IPS-15b (cell line): Measurements from ENCODE around the gene TTF2.
"Not testable (repeated sequence)": the region's sequence is repeated elsewhere in the genome, so short reads cannot be mapped to it uniquely, and the experiment has no call there.

Experiments
- H3K27me3 ChIP-seq: one replicate; pipeline ENCODE4 v1.6.1; 2013; ENCODE audit warnings: low read length; ENCODE audit not compliant: control insufficient read depth, insufficient read depth
- H3K36me3 ChIP-seq: one replicate; pipeline ENCODE4 v1.6.1; 2013; ENCODE audit warnings: low read length; ENCODE audit not compliant: control insufficient read depth, insufficient read depth
- H3K4me1 ChIP-seq: one replicate; pipeline ENCODE4 v1.6.1; 2013; ENCODE audit warnings: mild to moderate bottlenecking, low read length; ENCODE audit not compliant: control insufficient read depth, insufficient read depth
- H3K4me3 ChIP-seq: one replicate; pipeline ENCODE4 v1.5.1; 2013; ENCODE audit warnings: low read depth, low read length
- H3K9ac ChIP-seq: one replicate; pipeline ENCODE4 v1.6.1; 2013; ENCODE audit warnings: low read depth, mild to moderate bottlenecking, low read length
- H3K9me3 ChIP-seq: one replicate; pipeline ENCODE4 v1.6.1; 2013; ENCODE audit warnings: mild to moderate bottlenecking, low read length; ENCODE audit not compliant: control insufficient read depth, insufficient read depth

The TTF2 gene

DNA sequence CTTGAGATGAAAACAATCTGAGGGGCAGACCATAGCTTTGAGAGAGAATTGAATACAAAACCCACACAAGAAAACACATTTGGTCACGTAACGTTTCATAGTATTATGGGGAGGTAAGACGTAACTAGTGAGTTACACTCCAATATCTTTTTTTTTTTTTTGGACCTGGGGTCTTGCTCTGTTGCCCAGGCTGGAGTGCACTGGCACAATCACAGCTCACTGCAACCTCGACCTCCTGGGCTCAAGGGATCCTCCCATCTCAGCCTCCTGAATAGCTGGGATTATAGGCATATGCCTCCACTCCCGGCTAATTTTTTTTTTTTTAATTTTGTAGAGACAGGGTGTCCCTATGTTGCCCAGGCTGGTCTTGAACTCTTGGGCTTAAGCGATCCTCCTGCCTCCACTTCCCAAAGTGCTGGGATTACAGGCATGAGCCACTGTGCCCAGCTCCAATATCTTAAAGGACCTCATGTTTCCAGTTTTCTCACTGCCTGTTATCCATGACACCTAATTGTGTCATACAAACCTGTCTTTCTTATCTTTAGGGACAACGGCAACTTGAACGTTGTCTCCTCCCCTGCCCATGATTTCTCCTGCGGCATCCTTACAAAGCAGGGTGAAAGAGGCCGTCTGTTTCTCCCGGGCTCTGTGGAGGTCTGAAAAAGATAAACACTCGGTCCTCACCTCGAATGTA lies 56.1 kb downstream of the TTF2 start:
- Histone ChIP-seq H3K4me1 (peaks cover 11% of the 10 kb centered on the region), H3K36me3 (peaks cover 20% of the 10 kb centered on the region), H3K27me3 (no peaks in the 10 kb centered on the region), H3K9ac (no peak overlapping the region), H3K9me3 (no peaks in the 10 kb centered on the region), H3K4me3 (no peak overlapping the region)

DNA sequence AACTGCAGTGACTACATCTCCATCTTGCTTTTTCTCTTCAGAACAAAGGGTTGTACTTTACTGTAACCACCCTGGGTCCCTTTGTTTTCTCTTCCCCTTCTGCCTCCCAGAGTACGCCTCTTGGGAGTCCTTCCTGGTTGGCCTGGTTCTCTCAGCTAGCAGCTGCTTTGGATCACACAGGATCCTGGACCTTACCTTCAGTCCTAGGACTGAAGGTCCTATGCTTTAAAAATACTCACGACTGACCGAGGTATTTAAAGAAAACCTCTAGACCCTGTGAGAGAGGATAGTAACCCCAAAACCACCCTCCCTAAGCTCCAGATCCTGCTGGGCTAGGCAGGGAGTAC lies 56.6 kb downstream of the TTF2 start:
- H3K9ac ChIP-seq: no peak overlapping the region
- no peaks in the 10 kb centered on the region for H3K27me3 ChIP-seq
- peaks cover 20% of the 10 kb centered on the region for H3K36me3 ChIP-seq
- peaks cover 11% of the 10 kb centered on the region for H3K4me1 ChIP-seq
- H3K4me3 ChIP-seq: no peak overlapping the region
- H3K9me3 ChIP-seq: no peaks in the 10 kb centered on the region

DNA sequence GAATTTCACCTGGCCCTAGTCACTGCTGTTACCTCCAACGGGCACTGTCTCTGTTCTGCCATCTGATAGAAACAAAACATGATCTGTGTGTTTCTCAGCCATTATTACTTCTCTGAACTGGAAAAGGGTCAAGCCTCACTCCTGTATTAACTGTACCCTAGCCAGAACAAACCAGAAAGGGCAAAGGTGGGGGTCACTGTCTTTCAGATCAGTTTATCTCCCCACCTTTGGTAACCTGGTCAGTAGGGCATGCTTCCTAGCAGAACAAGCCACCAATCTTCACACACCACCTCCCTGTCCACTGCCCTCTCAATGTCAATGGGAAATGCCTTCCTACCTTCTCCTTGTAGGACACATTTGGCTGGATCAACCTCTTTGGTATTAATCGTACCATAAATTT lies 57.6 kb downstream of the TTF2 start:
- Histone ChIP-seq H3K27me3 (no peaks in the 10 kb centered on the region), H3K36me3 (peaks cover 20% of the 10 kb centered on the region), H3K9me3 (no peaks in the 10 kb centered on the region), H3K4me3 (no peak overlapping the region), H3K9ac (no peak overlapping the region), H3K4me1 (peaks cover 6% of the 10 kb centered on the region)

DNA sequence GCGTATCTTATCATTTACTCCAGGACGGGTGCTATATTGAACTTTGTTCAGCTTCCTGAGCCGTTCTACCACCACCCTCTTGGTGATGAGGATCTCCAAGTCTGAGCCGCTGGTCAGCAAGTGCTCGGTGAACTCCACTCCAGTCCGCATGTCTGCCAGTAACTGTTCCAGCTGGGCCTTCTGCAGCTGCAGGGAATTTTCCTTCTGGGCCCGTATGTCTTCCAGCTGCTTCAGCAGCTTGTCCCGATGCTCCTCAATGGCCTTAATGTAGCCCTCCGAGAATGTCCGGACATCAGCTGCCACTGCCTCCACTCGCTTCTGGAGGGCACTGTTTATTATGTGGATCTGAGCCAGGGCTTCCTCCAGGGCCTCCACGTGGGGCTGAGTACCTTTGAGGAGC lies 58.0 kb downstream of the TTF2 start:
- Histone ChIP-seq H3K4me1 (peaks cover 5% of the 10 kb centered on the region), H3K36me3 (peaks cover 16% of the 10 kb centered on the region), H3K27me3 (no peaks in the 10 kb centered on the region), H3K4me3 (no peak overlapping the region), H3K9ac (no peak overlapping the region), H3K9me3 (no peaks in the 10 kb centered on the region)

DNA sequence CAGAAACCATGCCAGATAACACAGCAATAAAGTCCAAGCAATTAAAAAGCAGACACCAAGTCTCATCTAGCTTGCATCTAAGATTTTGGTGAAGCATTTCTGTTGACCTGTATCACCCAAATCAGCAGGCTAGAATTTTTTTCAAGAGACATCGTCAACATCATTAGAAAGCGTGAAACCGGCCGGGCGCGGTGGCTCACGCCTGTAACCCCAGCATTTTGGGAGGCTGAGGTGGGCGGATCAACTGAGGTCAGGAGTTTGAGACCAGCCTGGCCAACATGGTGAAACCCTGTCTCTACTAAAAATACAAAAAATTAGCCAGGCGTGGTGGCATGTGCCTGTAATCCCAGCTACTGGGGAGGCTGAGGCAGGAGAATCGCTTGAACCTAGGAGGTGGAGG lies 59.0 kb downstream of the TTF2 start:
- not testable (repeated sequence) for H3K27me3 ChIP-seq, H3K9me3 ChIP-seq, H3K9ac ChIP-seq, H3K4me1 ChIP-seq, H3K4me3 ChIP-seq
- H3K36me3 ChIP-seq: peaks cover 13% of the 10 kb centered on the region

DNA sequence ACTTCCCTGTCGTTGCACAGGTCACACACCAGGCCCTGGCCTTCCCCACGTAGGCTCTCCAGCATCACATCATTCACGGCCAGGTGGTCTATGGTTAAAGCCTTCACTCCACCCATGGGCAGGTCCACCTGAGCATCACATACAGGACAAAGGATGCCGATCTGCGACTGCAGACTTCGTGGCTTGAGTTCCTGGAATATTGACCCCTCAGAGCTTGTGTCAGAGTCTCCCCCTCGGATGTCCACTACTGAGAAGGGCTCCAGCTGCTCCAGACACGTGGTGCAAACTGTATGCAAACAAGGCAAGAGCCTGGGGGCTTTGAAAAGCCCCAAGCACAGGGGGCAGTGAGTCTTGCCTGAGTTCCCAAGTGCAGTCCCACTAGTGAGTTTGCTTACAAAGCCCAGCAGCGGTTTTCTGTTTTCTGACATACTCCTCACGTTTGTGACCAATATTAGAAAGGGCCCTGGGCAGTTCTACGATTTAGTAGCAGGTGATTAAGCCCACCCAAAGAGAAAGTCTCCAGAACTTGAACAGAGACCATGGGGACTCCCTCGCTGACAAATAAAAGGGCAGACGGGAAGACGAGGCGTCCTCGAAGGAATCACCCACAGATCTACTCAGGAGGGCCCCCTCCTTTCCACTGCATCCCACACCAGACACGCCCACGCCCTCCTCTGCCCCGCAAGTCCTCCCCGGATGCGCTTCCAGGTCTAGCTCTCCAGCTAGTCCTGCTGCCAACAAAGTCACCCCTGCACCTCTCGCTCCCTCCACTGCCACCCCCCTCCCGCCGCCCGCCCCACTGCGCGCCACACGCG lies 60.9 kb downstream of the TTF2 start:
- Histone ChIP-seq H3K4me1 (peaks cover 4% of the 10 kb centered on the region), H3K27me3 (no peaks in the 10 kb centered on the region), H3K36me3 (peaks cover 13% of the 10 kb centered on the region), H3K9me3 (no peaks in the 10 kb centered on the region), H3K9ac (peak overlapping the region; percentile 48), H3K4me3 (peak overlapping the region; percentile 70)

DNA sequence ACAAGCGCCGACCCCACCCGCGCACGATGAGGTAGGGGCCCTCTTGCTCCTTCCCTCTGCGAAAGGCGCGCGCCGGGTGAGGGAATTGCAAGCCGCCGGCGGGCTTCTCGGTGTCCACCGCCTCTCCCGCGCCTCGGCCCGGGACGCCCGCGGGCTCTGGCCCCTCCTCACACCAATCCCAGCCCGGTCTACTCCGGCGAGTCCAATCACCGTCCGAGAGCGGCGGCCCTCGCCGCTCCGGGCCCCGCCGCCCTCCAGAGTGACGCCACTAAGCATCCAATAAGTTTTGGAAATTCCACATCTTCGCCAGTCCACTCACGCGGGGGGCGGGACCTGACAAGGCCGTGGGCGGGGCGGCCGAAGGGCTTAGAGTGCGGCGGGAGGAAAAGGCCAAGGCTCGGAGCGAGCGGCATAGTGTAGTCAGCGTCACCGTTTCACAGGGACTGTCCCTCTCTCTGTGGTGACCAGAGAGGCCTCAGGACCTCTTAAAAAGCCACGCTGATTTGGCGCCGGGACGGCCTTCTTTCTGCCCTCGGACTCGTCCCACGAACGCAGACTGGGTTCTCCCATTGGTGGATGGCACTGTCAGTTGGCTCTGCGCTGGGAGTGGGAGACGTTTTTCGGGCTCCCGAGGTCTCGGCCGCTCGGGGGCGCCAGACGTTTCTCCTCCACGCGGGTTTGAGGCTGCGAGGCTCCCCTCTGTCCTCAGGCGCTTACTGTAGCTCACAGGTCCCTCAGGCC lies 61.6 kb downstream of the TTF2 start, which contains the start of gene TRIM45:
Gene TRIM45 (minus strand): TSS at position 161 of the 741 bp plus-strand sequence. CDS start 548 bp downstream, outside the sequence.
- Histone ChIP-seq H3K4me1 (peaks cover 2% of the 10 kb centered on the region), H3K9me3 (no peaks in the 10 kb centered on the region), H3K27me3 (no peaks in the 10 kb centered on the region), H3K36me3 (peaks cover 9% of the 10 kb centered on the region), H3K4me3 (peak within 1 kb of the TSS; percentile 70), H3K9ac (peak within 1 kb of the TSS; percentile 56)

DNA sequence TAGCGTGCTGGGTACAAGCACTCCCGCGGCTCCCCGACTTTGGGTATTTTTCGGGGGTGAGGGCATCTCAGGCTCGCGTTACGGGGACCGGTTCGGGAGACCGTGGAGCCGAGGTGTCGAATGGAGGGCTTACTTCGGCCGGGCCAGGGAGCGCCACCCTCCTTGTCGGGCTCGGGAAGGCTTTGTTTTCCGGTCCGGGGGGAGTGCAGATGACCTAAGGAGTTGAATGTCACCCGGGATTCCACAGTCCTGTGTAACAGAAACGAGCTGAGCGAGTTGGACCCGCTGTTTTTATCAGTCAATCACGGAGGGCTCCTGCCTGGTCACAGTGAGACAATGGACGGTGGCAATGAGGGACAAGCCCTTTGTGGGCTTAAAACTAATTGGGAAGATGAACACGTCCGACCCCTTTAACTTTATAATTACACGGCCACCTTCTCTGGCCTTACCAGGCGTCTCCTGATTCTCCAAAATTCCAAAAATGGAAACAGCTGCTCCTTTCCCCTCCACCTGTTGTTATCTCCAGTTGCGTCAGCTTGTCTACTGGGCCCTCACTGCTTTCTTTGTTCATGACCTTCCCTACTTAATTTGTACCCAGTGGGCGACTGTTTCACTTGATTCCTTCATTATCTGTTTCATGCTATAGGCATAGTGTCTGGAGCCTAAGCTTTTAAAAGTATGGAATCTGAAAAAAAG lies 62.4 kb downstream of the TTF2 start:
- peaks cover 2% of the 10 kb centered on the region for H3K4me1 ChIP-seq
- H3K4me3 ChIP-seq: peak overlapping the region; percentile 70
- no peaks in the 10 kb centered on the region for H3K27me3 ChIP-seq
- peaks cover 5% of the 10 kb centered on the region for H3K36me3 ChIP-seq
- H3K9me3 ChIP-seq: no peaks in the 10 kb centered on the region
- peak overlapping the region; percentile 56 for H3K9ac ChIP-seq

DNA sequence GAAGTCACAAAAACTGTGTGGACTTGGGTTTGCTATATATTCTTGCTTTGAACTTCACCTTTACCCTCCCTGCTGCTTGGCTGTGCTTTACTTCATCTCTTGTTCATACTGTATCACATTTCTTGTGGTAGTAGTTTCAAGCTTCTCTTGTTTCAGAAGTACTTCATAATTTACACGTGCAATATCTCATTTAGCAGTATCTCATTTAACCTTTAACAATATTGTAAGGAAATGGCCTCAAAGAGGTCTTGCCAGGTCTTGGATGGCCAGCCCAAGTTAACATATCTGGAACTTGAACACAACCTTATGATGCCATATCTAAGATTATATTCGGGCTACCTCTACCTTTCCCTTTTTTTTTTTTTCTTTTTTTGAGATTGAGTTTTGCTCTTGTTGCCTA lies 63.1 kb downstream of the TTF2 start:
- H3K27me3 ChIP-seq: no peaks in the 10 kb centered on the region
- peaks cover 2% of the 10 kb centered on the region for H3K4me1 ChIP-seq
- no peaks in the 10 kb centered on the region for H3K36me3 ChIP-seq
- no peaks in the 10 kb centered on the region for H3K9me3 ChIP-seq
- H3K4me3 ChIP-seq: no peak overlapping the region
- H3K9ac ChIP-seq: no peak overlapping the region

DNA sequence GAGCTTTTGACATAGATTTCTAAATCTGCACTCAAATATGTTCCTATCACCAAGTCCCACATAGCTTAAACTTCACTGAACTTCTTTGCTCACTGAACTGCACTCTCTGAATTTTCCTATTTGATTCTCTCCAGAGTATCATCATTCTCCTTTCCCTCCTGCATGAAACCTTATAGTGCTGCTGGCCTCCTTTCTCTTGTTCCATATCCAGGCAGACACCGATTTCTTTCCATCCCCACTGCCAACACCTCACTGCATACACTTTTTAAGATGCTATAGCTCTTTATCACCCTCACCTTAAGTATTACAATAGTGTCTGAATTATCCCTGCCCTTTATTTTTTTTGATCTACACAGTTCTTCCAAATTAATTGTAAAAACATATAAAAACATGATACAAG lies 64.5 kb downstream of the TTF2 start:
- H3K4me1 ChIP-seq: peaks cover 2% of the 10 kb centered on the region
- no peaks in the 10 kb centered on the region for H3K36me3 ChIP-seq
- H3K9ac ChIP-seq: no peak overlapping the region
- no peaks in the 10 kb centered on the region for H3K9me3 ChIP-seq
- no peaks in the 10 kb centered on the region for H3K27me3 ChIP-seq
- no peak overlapping the region for H3K4me3 ChIP-seq

DNA sequence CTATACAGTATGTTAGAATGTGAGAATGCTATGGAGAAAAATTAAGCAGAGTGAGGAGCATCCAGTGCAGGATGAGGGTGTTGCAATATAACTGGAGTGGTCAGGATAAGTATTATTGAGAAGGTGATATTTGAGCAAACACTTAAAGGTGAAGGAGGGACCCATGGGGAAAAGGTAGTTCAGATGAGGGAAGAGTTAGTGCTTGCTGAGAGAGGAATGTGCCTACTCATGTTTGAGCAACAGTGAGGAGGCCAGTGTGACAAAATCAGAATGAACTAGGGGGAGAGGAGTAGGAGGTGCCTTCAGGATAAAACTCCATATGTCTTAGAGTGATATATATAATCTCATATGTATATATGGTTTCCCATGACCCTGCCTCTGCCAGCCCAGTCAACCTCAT lies 67.7 kb downstream of the TTF2 start:
- Histone ChIP-seq H3K4me3 (no peak overlapping the region), H3K9ac (no peak overlapping the region), H3K27me3 (no peaks in the 10 kb centered on the region), H3K9me3 (no peaks in the 10 kb centered on the region), H3K4me1 (no peaks in the 10 kb centered on the region), H3K36me3 (no peaks in the 10 kb centered on the region)
